K562 (cell line): Measurements from ENCODE around the gene TBC1D25. TPM values are rescaled to one million over a fixed set of nuclear protein-coding genes. Genes with fewer than 3 reads are reported as not detected.
A peak's percentile ranks its signal among the peaks of the same experiment; 100 is the strongest.

Experiments used
- CCAR2 ChIP-seq: fragments of 200-400 bp; formaldehyde crosslinking; IDR thresholded peaks from 2 replicates; pipeline ENCODE4 v1.6.1; 2017; ENCODE audit warnings: mild to moderate bottlenecking, low read depth, low read length
- CCNT2 ChIP-seq: IDR thresholded peaks from 2 replicates; pipeline ENCODE4 v1.6.1; 2011; ENCODE audit warnings: borderline replicate concordance, low read depth, mild to moderate bottlenecking, moderate library complexity, mixed read lengths, low read length; ENCODE audit not compliant: insufficient read length; ENCODE audit errors: extremely low read depth
- CEBPB ChIP-seq: fragments of 450-650 bp; IDR thresholded peaks from 2 replicates; pipeline ENCODE4 v1.6.1; 2016; ENCODE audit warnings: missing genetic modification characterization, missing compliant biosample characterization
- ETV1 ChIP-seq: fragments of 450-650 bp; conservative IDR thresholded peaks from 2 replicates; pipeline ENCODE4 v1.6.1; 2016; ENCODE audit warnings: missing genetic modification characterization, control low read depth, low read depth, missing compliant biosample characterization
- GABPB2 ChIP-seq: fragments of 250-450 bp; sonication (Bioruptor Pico); conservative IDR thresholded peaks from 2 replicates; pipeline ENCODE4 v1.5.1; 2021; ENCODE audit warnings: mild to moderate bottlenecking
- HLTF ChIP-seq: fragments of 450-650 bp; IDR thresholded peaks from 2 replicates; pipeline ENCODE4 v1.6.1; 2016
- MIER1 ChIP-seq: fragments of 450-650 bp; IDR thresholded peaks from 2 replicates; pipeline ENCODE4 v1.6.1; 2016; ENCODE audit warnings: antibody characterized with exemption, mild to moderate bottlenecking, low read depth
- PURB ChIP-seq: sonication (generic); formaldehyde crosslinking; IDR thresholded peaks from 2 replicates; pipeline ENCODE4 v1.9.0; 2021; ENCODE audit warnings: low read depth, mild to moderate bottlenecking, missing genetic modification reagents
- ZFX ChIP-seq: sonication (generic); formaldehyde crosslinking; IDR thresholded peaks from 2 replicates; pipeline ENCODE4 v1.8.0; 2022; ENCODE audit warnings: mild to moderate bottlenecking, missing genetic modification reagents, moderate library complexity
- ZNF507 ChIP-seq: conservative IDR thresholded peaks from 2 replicates; pipeline ENCODE4 v1.6.1; 2017; ENCODE audit warnings: missing genetic modification characterization, missing compliant biosample characterization
- ZNF589 ChIP-seq: fragments of 200-800 bp; sonication (Bioruptor generic); IDR thresholded peaks from 2 replicates; pipeline ENCODE4 v1.6.1; 2016; ENCODE audit warnings: low read depth, missing genetic modification characterization, missing compliant biosample characterization
- ZNF780A ChIP-seq: fragments of 250-450 bp; sonication (Bioruptor Pico); IDR thresholded peaks from 2 replicates; pipeline ENCODE4 v1.5.0; 2021; ENCODE audit warnings: mild to moderate bottlenecking
- ZZZ3 ChIP-seq: fragments of 450-650 bp; IDR thresholded peaks from 2 replicates; pipeline ENCODE4 v1.6.1; 2016; ENCODE audit warnings: antibody characterized with exemption, mild to moderate bottlenecking, moderate library complexity
- polyA plus RNA-seq, 8 experiments: library from polyadenylated mRNA; depleted of rRNA in 4 of 8; stranded (reverse) in 5 of 8; unstranded in 3 of 8; fragments of >200 nt; fragmentation: Nextera tagmentation in 2 of 8; fragmentation: Illumina TruSeq in 1 of 8; extraction: Ambion mirVana in 2 of 8; extraction: Trizol in 1 of 8; gene quantifications; 2 replicates each; pipeline versions ENCODE4 v1.2.1 to v1.2.3, GENCODE V29; 2011 to 2014; ENCODE audit warnings: inconsistent platforms in 1 of 8, missing spikeins in 1 of 8
- total RNA-seq, 7 experiments: library from RNA; depleted of rRNA in 6 of 7; stranded (reverse); fragments of >200 nt in 6 of 7; fragmentation: Illumina TruSeq in 2 of 7; extraction: Trizol in 2 of 7; gene quantifications; 2 replicates each; pipeline versions ENCODE4 v1.2.1 to v1.2.3, GENCODE V29; 2011 to 2021; ENCODE audit warnings: low replicate concordance in 1 of 7
- TF ChIP-seq, protein P1 (sequence below): fragments of 450-650 bp; IDR thresholded peaks from 2 replicates; pipeline ENCODE4 v1.6.1; 2016; ENCODE audit warnings: missing biosample characterization, missing genetic modification characterization
- TF ChIP-seq, protein P2 (sequence below): fragments of 250-450 bp; sonication (Bioruptor Pico); IDR thresholded peaks from 2 replicates; pipeline ENCODE4 v1.8.0; 2022; ENCODE audit warnings: inconsistent platforms, mild to moderate bottlenecking, moderate library complexity, borderline replicate concordance
- TF ChIP-seq, protein P3 (sequence below): fragments of 450-650 bp; IDR thresholded peaks from 2 replicates; pipeline ENCODE4 v1.6.1; 2016; ENCODE audit warnings: borderline replicate concordance
- TF ChIP-seq, protein P4 (sequence below), 2 experiments: fragments of 200-800 bp in 1 of 2; sonication (Bioruptor generic) in 1 of 2; sonication (generic) in 1 of 2; formaldehyde crosslinking in 1 of 2; IDR thresholded peaks in 1 of 2; conservative IDR thresholded peaks in 1 of 2; 2 replicates each; pipeline versions ENCODE4 v1.5.0 to v1.6.1; 2016 to 2020; ENCODE audit warnings: missing compliant biosample characterization in 1 of 2, missing genetic modification characterization in 1 of 2, missing genetic modification reagents in 1 of 2
- TF ChIP-seq, protein P5 (sequence below): fragments of 250-450 bp; sonication (Bioruptor Pico); IDR thresholded peaks from 2 replicates; pipeline ENCODE4 v1.9.0; 2021; ENCODE audit warnings: mild to moderate bottlenecking, inconsistent platforms

Gene TBC1D25
- total and polyA plus RNA-seq, 9 of the 15 experiments (the other 6 are each of a cell fraction or from before 2014, with no cell fraction given), result 0.62 to 10.6 (median 3.9) TPM

DNA sequence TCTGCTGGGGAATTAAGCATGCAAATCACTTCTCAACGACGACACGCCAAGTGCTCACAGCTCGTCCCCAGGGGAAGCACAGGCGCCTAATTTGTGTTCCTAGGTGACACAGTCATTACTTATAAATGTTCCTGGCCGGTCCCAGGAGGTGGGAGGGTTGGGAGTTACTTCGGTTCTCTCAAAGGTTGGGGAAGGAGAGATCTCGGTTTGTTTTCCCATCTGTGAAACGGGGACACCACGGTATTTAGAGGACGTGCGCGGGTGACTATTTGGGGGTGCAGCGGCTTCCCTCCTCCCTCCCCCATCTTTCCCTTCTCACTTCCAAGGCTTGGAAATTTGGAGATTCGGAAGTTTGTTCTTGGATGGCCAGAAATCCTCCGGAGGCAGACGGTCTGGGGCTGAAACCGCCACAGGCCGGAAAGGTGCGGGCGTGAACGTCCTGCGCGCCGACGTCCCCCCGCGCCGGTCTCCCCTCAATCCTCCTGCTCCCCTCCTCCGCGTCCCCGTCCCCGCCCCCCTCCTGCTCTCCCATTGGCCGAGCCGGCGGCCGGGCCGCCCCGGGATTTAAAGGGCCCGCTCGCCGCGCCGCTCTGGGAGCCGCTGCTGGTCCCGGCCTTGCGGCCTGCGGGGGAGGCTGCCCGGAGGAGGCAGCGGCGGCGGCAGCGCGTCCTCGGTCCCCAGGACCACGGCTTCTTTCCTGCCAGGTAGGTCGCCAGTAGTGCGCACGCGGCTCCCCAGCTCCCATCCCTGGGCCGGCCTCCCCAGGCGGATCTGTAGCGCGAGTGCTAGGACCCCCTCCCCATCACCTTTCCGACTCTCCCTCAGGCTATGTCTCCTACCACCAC, 30.9 kb upstream of the TBC1D25 start, which contains the start of gene PORCN (continued):
- TF ChIP-seq, protein P1, sequence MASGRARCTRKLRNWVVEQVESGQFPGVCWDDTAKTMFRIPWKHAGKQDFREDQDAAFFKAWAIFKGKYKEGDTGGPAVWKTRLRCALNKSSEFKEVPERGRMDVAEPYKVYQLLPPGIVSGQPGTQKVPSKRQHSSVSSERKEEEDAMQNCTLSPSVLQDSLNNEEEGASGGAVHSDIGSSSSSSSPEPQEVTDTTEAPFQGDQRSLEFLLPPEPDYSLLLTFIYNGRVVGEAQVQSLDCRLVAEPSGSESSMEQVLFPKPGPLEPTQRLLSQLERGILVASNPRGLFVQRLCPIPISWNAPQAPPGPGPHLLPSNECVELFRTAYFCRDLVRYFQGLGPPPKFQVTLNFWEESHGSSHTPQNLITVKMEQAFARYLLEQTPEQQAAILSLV, result no peak
- TF ChIP-seq ETV1 (tag) (0 out of 2 replicates have a peak, but pooled peaks have one; percentile 16), ZNF589 (CRISPR knock-in tag) (no peak), GABPB2 (CRISPR knock-in tag) (no peak), PURB (no peak), CEBPB (no peak), CCNT2 (peak; percentile 24), ZZZ3 (no peak), ZNF780A (CRISPR knock-in tag) (no peak), MIER1 (0 out of 2 replicates have a peak, but pooled peaks have one; percentile 36), HLTF (no peak), CCAR2 (no peak), ZFX (CRISPR knock-in tag) (peak; percentile 78), ZNF507 (tag) (no peak)
- TF ChIP-seq, protein P2, sequence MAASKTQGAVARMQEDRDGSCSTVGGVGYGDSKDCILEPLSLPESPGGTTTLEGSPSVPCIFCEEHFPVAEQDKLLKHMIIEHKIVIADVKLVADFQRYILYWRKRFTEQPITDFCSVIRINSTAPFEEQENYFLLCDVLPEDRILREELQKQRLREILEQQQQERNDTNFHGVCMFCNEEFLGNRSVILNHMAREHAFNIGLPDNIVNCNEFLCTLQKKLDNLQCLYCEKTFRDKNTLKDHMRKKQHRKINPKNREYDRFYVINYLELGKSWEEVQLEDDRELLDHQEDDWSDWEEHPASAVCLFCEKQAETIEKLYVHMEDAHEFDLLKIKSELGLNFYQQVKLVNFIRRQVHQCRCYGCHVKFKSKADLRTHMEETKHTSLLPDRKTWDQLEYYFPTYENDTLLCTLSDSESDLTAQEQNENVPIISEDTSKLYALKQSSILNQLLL (CRISPR knock-in tag), result no peak
- TF ChIP-seq, protein P3, sequence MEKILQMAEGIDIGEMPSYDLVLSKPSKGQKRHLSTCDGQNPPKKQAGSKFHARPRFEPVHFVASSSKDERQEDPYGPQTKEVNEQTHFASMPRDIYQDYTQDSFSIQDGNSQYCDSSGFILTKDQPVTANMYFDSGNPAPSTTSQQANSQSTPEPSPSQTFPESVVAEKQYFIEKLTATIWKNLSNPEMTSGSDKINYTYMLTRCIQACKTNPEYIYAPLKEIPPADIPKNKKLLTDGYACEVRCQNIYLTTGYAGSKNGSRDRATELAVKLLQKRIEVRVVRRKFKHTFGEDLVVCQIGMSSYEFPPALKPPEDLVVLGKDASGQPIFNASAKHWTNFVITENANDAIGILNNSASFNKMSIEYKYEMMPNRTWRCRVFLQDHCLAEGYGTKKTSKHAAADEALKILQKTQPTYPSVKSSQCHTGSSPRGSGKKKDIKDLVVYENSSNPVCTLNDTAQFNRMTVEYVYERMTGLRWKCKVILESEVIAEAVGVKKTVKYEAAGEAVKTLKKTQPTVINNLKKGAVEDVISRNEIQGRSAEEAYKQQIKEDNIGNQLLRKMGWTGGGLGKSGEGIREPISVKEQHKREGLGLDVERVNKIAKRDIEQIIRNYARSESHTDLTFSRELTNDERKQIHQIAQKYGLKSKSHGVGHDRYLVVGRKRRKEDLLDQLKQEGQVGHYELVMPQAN, result 0 out of 2 replicates have a peak, but pooled peaks have one; percentile 20
- TF ChIP-seq, protein P4, sequence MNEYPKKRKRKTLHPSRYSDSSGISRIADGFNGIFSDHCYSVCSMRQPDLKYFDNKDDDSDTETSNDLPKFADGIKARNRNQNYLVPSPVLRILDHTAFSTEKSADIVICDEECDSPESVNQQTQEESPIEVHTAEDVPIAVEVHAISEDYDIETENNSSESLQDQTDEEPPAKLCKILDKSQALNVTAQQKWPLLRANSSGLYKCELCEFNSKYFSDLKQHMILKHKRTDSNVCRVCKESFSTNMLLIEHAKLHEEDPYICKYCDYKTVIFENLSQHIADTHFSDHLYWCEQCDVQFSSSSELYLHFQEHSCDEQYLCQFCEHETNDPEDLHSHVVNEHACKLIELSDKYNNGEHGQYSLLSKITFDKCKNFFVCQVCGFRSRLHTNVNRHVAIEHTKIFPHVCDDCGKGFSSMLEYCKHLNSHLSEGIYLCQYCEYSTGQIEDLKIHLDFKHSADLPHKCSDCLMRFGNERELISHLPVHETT (CRISPR knock-in tag; conservative IDR thresholded peaks at IDR 0.05 in 1 of 2, IDR thresholded peaks at IDR 0.05 in 1 of 2), result 0 out of 4 replicates have a peak, but pooled peaks of 1 of the 2 experiments have one; percentile 18
- TF ChIP-seq, protein P5, sequence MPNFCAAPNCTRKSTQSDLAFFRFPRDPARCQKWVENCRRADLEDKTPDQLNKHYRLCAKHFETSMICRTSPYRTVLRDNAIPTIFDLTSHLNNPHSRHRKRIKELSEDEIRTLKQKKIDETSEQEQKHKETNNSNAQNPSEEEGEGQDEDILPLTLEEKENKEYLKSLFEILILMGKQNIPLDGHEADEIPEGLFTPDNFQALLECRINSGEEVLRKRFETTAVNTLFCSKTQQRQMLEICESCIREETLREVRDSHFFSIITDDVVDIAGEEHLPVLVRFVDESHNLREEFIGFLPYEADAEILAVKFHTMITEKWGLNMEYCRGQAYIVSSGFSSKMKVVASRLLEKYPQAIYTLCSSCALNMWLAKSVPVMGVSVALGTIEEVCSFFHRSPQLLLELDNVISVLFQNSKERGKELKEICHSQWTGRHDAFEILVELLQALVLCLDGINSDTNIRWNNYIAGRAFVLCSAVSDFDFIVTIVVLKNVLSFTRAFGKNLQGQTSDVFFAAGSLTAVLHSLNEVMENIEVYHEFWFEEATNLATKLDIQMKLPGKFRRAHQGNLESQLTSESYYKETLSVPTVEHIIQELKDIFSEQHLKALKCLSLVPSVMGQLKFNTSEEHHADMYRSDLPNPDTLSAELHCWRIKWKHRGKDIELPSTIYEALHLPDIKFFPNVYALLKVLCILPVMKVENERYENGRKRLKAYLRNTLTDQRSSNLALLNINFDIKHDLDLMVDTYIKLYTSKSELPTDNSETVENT (CRISPR knock-in tag), result no peak
